GM19238 (cell line): ENCODE data around the gene KDM5C.

Experiments
- DNase-seq: peaks from one replicate; pipeline ENCODE4 v3.0.0; 2011; ENCODE audit warnings: low spot score; ENCODE audit not compliant: insufficient read length

KDM5C gene

DNA sequence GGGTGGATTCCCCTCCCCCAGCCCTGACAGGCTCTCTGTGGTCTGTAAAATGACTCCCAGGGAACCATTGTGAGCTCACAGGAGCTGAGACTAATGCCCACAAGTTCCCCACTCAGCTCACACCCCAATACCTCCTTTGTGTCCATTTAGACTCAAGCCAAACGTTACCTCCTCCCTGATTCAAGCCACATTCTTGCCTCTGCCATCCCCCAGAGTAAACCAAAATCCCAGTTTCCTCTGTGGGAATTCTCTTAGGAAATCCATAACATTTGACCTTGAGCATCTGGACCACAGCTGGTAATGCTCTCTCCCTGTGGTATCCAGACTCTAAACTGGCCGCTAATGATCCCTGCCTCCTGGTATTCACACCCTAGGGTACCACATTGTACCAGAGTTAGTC, 26.3 kb upstream of the KDM5C start:
- DNase-seq: no peak

DNA sequence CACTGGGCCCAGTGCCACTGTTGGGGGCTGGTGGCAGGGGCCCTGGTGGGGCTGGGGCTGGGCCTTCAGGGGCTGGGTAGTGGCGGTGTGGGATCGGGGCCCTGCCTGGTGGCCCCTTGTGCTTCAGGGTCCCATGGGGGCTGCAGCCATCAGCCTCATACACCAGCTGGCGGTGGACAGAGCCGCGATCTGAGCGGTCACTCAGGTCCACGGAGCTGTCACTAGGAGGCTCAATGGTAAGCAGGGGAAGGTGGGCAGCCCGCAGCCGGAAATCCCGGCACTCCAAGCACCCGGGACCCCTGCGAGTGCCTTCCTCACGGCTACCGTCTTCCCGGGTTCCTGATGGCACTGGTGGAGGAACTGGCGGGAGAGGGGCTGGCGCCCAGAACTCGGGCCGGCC, 25.5 kb upstream of the KDM5C start:
- DNase-seq: no peak

DNA sequence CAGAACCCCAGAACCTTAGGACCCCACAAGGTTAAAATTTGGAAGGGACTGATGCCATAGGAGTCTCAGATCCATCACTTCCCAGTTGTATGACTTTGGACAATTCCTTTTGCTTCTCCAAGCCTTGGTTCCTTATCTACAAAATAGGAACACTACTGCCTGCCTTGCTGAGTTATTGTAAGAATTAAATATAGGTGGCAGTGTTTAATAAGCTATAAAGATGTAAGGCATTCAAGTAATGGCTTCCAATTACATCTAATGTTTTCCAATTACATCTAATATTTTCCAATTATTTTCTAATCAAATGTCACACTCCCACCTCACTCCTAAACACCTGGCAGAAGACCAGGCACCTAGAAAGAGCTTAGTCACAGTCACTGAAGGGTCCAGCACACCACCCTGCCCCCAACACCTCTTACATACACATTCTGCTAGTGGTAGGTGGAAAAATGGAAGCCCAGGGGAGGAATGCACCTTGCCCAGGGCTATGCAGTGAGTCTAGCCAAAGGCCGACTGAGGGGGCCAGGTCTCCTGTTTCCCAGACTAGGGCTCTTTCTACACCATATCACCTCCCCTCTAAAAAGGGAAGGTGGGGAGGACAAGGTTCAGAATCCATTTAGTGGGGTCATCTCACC, 24.5 kb upstream of the KDM5C start:
- no peak for DNase-seq

DNA sequence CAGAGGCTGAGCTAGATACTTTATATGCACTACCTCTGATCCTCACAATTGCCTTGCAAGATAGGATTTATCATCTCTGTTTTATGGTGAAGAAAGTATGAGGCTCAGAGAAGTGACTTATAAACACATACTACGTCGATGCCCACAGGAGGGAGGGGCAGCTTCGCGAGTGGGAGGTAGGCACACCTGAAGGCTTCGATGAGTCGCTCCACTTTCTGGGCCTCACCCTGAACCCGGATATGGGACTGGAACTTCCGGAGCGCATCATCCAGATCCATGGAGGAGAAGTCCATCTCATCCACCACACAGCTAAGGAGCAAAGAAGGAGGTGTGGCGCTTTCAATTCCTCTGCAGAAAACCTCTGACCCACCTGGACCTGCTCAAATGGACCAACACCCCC, 22.9 kb upstream of the KDM5C start:
- no peak for DNase-seq

- no peak for DNase-seq
Measured at GRCh38 chrX:53246231-53246630, 21.2 kb upstream of the KDM5C start.

- DNase-seq: no peak
Measured at GRCh38 chrX:53244610-53245009, 19.6 kb upstream of the KDM5C start.

DNA sequence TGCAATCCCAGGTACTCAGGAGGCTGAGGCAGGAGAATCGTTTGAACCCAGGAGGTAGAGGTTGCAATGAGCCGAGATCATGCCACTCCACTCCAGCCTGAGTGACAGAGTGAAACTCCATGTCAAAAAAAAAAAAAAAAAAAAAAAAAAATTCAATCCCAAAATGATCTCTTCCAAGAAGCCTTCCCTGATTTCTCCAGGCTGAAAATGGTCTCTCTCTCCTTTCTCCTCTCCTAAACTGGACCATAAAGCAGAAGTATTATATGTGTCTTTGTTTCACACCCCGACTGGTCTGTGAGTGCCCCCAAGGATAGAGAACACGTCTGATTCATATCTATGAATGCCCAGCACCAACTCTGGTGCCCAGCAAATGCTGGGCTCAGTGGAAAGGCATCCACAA, 17.3 kb upstream of the KDM5C start:
- no peak for DNase-seq

DNA sequence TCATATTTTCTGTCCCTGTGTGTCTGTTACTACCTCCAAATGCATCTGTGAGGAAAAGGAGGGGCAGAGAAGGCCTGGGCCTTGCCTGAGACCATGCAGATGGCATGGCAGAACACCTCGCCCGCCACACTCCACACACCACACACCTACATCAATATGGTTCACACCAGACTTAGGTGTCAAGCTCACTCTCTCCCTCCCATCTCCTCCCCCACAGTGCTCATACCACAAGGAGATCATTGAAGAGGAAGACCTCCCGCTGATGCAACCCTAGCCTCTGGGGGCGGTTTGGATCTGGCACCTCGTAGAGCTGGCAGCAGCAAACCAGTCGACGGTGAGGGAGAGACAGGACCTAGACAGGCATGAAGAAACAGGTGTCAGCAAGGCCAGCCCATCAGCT, 16.6 kb upstream of the KDM5C start:
- no peak for DNase-seq

DNA sequence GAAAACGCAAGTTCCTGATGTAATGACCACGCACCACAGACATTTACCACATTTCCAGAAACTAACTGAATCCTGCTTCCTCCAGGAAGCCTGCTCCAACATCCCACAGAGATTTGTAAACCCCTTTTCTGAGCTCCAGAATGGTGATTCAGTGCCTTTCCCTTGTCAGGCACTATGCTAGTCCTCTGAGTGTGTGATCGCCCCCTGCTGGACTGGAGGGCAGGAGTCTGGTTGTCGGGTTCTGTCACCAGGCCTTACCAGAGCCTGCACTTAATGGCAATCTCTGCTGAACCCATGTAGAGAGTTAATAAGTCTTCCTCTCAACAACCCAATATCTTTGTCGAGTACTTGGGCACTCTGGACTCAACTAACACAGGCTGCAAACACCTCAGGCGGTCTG, 14.5 kb upstream of the KDM5C start:
- DNase-seq: no peak

- no peak for DNase-seq
Measured at GRCh38 chrX:53237056-53237455, 12.0 kb upstream of the KDM5C start.

DNA sequence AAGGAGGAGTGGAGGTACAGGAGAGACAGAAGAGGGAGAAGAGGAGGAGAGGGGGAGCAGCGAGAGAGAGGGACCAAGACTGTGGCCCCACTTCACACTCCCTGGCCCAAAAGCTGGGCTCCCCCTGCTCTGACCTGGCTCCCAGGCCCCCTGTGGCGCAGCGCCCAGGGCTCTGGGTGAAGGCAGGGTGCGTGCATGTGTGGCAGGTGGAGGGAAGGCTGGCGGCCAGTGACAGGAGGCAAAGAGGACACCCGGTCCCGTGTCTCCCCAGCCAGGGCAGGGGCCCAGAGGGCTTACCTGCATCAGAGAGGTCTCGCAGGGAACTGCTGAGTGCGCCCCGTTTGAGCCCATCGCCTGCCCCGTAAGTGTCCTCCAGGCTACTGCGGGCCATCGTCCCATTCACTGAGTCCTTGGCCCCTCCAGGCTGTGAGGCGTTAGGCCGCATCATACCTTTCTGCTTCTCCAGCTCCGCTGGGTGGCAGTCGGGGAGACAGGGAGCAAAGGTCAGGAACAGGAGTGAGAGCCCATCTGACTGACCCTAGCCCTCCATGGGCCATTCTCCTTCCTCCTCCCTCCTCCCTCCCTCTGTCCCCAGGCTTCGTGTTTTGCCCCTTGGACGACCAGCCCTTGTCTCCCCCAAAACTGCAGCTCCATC, 11.1 kb upstream of the KDM5C start:
- DNase-seq: no peak

GRCh38 chrX:53235566-53235965, 10.6 kb upstream of the KDM5C start:
- DNase-seq: no peak

DNA sequence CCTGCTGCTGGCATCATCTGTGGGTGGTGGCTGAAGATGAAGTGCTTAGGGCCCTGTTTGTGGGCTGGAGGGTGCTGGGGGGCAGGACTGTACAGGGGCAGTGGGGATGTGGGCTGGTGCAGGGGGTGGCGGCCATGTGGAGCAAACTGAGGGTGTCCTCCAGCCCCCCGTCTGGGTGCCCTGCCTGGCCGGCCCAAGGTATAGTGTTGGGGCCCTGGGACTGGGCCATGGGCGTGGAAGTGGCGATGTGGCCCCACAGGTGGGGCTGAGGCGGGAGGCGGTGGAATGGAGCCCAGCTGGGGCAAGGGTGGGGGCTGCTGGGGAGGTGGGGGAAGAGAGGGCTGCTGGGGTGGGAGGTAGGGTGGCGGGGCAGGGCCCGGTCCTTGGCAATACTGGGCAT, 9.5 kb upstream of the KDM5C start:
- no peak for DNase-seq

GRCh38 chrX:53233536-53233935, 8.5 kb upstream of the KDM5C start:
- no peak for DNase-seq

DNA sequence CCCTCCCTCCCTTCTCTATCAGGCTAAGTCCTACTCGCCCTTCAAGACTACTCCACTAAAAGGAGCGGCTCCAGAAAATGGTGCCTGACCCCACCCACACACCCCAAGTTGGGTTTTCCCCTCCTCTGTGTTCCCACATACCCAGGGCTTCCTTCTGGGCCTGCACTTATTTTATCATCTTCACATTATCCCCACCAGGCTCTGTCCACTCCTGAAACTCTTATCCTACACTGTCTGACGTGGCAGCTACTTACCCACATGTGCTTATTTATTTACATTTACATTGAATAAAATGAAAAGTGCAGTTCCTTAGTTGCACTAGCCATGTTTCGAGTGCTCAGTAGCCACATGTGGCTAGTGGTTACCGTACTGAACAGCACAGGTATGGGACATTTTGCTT, 5.1 kb upstream of the KDM5C start:
- no peak for DNase-seq

DNA sequence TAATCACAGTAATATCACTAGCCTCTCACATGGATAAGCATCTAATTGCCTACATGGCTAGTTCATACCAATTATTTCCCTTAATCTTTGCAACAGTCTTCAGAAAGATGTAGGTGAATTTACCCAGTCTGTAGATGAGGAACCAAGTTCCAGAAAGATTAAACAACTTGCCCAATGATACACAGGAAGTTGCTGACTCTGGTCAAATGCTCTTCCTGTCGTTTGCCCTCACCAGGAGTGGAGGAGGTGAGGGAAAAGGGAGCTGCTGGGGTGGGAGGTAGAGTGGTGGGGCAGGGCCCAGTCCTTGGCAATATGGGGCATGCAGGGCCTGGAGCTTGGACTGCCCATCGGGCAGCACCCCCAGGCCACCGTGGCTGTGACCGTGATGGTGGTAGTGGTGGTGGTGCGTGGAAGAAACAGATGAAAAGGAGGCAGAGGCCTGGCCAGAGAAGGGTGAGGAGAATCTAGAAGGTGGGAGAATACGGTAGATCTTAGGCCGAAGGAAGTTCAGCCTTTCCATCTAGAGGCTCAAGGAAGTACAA, 2.3 kb upstream of the KDM5C start:
- DNase-seq: no peak

DNA sequence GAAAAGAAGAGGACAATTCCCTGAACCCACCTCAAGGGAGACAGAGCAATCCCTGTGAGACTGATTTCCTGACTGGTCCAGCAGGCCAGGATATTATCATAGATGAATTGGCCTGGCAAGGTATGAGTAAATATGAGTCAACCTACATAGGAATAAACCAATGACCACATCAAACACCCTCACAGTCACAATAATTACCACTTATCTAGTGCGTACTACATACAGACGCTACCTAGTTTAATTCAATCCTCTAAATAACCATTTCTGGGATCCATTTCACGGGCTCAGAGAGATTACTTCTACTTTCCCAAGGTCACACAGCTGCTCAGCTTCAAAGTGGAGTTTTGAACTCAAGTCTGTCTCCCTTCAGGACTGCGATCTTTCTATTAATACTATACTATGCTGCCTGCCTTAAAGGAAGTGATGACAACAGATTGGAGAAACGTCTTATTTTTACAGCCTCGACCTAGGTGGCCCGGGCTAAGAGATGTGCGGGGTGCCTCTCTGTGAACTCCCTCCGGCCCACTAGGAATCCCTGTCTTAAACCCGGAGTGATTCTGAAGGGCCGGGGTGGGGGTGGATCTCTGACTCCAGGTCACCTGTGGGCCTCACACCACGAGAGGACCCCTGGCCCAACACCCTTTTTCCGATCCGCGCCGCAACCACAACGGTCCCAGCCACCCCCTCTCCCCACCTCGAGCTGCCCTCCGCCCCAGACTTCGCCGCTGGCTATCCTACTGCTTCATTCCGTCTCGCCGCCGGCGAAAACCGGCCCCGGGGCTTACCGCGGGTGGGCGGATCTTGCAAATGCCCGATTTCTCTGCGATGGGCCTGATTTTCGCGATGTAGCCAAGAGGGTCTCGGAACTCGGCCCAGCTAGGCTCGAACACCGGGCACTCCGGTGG, 800 bp downstream of the KDM5C start:
- DNase-seq: peak; percentile 35

GRCh38 chrX:53223068-53223693, 1.8 kb downstream of the KDM5C start:
- DNase-seq: no peak

GRCh38 chrX:53211391-53211978, 13.5 kb downstream of the KDM5C start:
- no peak for DNase-seq

DNA sequence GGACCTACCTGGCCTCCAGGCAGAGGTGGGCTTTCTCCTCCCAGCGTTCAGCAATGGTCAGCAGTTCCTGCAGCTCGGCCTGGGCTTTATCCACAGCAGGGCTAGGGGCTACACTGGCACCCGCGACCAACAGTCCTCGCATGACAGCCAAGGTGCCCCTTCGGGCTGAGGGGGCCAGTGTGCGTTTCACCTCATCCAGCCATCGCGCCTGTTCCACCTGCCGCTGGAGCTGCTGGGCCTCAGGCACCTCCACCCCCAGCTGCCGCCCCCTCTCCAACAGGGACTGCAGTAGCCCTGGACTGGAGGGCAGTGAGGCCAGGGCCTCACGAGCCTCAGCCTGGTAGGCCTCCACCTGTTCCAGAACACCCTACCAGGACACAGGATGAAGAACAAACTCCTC, 28.3 kb downstream of the KDM5C start:
- DNase-seq: no peak

- DNase-seq: no peak
Measured at GRCh38 chrX:53195401-53195800, 29.6 kb downstream of the KDM5C start.
